Esophagus muscularis mucosa (tissue), 3 donors: ENCODE data around the gene NEURL1B.

Experiments used
- POLR2AphosphoS5 ChIP-seq, 2 donors: sonication (generic); formaldehyde crosslinking; IDR thresholded peaks; one replicate each; pipeline ENCODE4 v1.6.1; 2017; ENCODE audit warnings: antibody characterized with exemption in 2 of 2
- TF ChIP-seq, protein P1 (sequence below), 3 experiments: fragments of 200-600 bp in 2 of 3; fragments of 450-650 bp in 1 of 3; sonication (generic) in 2 of 3; IDR thresholded peaks; one replicate each; pipeline ENCODE4 v1.5.1; 2017 to 2019; ENCODE audit warnings: antibody characterized with exemption in 3 of 3, mild to moderate bottlenecking in 2 of 3, moderate library complexity in 1 of 3

DNA sequence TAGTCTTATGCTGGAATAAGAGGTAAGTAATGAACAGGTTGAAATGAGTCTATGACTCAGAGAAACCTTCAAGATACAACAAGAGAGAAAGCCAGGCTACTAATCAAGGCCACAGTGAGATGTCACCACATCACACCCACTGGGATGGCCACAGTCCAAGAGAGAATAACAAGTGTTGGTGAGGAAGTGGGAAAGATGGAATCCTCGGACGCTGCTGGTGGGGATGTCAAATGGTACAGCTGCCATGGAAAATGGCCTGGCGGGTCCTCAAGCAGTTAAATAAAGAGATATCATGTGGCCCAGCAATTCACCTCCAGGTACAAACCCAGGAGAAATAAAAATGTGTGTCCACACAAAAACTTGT, 41.9 kb upstream of the NEURL1B start:
- TF ChIP-seq, protein P1, sequence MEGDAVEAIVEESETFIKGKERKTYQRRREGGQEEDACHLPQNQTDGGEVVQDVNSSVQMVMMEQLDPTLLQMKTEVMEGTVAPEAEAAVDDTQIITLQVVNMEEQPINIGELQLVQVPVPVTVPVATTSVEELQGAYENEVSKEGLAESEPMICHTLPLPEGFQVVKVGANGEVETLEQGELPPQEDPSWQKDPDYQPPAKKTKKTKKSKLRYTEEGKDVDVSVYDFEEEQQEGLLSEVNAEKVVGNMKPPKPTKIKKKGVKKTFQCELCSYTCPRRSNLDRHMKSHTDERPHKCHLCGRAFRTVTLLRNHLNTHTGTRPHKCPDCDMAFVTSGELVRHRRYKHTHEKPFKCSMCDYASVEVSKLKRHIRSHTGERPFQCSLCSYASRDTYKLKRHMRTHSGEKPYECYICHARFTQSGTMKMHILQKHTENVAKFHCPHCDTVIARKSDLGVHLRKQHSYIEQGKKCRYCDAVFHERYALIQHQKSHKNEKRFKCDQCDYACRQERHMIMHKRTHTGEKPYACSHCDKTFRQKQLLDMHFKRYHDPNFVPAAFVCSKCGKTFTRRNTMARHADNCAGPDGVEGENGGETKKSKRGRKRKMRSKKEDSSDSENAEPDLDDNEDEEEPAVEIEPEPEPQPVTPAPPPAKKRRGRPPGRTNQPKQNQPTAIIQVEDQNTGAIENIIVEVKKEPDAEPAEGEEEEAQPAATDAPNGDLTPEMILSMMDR (IDR thresholded peaks at IDR 0.05), result no peak
- no peak for TF ChIP-seq POLR2AphosphoS5 (IDR thresholded peaks at IDR 0.05)
